Measurements from ENCODE around the gene TEX36. TPM values are rescaled to one million over a fixed set of nuclear protein-coding genes. Genes with fewer than 3 reads are reported as not detected.

Gene TEX36
- total RNA-seq, 1 experiment from 2014 or later, result 0.25 TPM

GRCh38 chr10:125692196-125692595 is 9.2 kb upstream of the TEX36 start:
- BruUV-seq (replicated peaks), result no TSS peak
- TF ChIP-seq EGR1 (IDR thresholded peaks at IDR 0.05; ENCODE audit: low read depth), result no peak
- no peak for TF ChIP-seq SRF (IDR thresholded peaks at IDR 0.05; ENCODE audit: low read depth)
- TF ChIP-seq EZH2 (IDR thresholded peaks at IDR 0.05), result no peak
- no peak for TF ChIP-seq ZFX (IDR thresholded peaks at IDR 0.05)
- TF ChIP-seq CBX3 (IDR thresholded peaks at IDR 0.05; ENCODE audit: low read depth), result no peak
- TF ChIP-seq POLR2AphosphoS5 (IDR thresholded peaks at IDR 0.05; ENCODE audit: low read depth, low read length), result no peak
- TF ChIP-seq ATF3 (IDR thresholded peaks at IDR 0.05), result no peak
- no peak for TF ChIP-seq ELF1 (IDR thresholded peaks at IDR 0.05; ENCODE audit: borderline replicate concordance, low read depth)
- no peak for TF ChIP-seq ZBTB33 (IDR thresholded peaks at IDR 0.05; ENCODE audit: extremely low read depth, insufficient replicate concordance, low read length)
- Histone ChIP-seq H3K36me3 (ENCODE audit: control insufficient read depth in 1 of 2, insufficient read depth in 2 of 2, low read length in 2 of 2) (no peaks in the 10 kb centered on the region), H3K9ac (ENCODE audit: low read length) (no peak overlapping the region), H3K4me3 (replicated peaks in 1 of 2; ENCODE audit: low read depth in 1 of 2, low read length in 2 of 2) (no peak overlapping the region), H3K4me1 (ENCODE audit: control insufficient read depth in 1 of 2, insufficient read depth in 2 of 2, low read length in 2 of 2) (no peaks in the 10 kb centered on the region), H3K4me2 (ENCODE audit: low read length) (no peak overlapping the region), H3K79me2 (ENCODE audit: insufficient read depth, low read length) (no peaks in the 10 kb centered on the region), H3K27me3 (ENCODE audit: insufficient read depth, low read length) (0 out of 2 replicates have a peak, but pooled peaks cover 9% of the 10 kb centered on the region), H3K27ac (ENCODE audit: low read depth, low read length) (no peak overlapping the region), H3K9me2 (ENCODE audit: insufficient read depth) (no peaks in the 10 kb centered on the region), H3K9me3 (ENCODE audit: control insufficient read depth in 1 of 2, insufficient read depth in 1 of 2, low read depth in 1 of 2, low read length in 2 of 2) (no peaks in the 10 kb centered on the region), H2AFZ (ENCODE audit: low read depth, low read length, poor library complexity, severe bottlenecking) (no peak overlapping the region), H4K20me1 (ENCODE audit: insufficient read depth) (no peaks in the 10 kb centered on the region)
- DNase-seq (ENCODE audit: low read depth, low spot score) (no peak), ATAC-seq (no peak)
- ChIA-PET CTCF (no interaction called here), RAD21 (ENCODE audit: low non-redundant PET in 1 of 2, low total read pairs in 2 of 2, uncharacterized antibody in 2 of 2, unreplicated experiment in 2 of 2) (no interaction called here), POLR2A (no interaction called here)
- intact Hi-C loops (cut with micrococcal nuclease), result no loop called here

All from HCT116 (cell line).